ENCODE results near the gene MVD. TPM values are rescaled to one million over a fixed set of nuclear protein-coding genes. Genes with fewer than 3 reads are reported as not detected.
A peak's percentile ranks its signal among the peaks of the same experiment; 100 is the strongest.

The MVD gene
- polyA plus RNA-seq, 3 donors = 9.0 to 17.9 (median 12.2) TPM

- Mint-ChIP-seq H3K4me3 (no peak overlapping the region), H3K4me1 (peaks cover 11% of the 10 kb centered on the region)
Observed at GRCh38 chr16:88631920-88632586, 30.8 kb downstream of the MVD start.

GRCh38 chr16:88631384-88631783 lies 31.5 kb downstream of the MVD start:
- Mint-ChIP-seq H3K9me3 (no peaks in the 10 kb centered on the region), H3K36me3 (peaks cover 49 to 69% of the 10 kb centered on the region in 2 donors), H3K27ac (peak overlapping the region in 1 of 7 donors; percentile 13), H3K4me3 (no peak overlapping the region), H3K4me1 (peaks cover 10% of the 10 kb centered on the region), H3K27me3 (ENCODE audit: low read depth in 3 of 3) (peaks cover 13 to 28% (median 15%) of the 10 kb centered on the region in 3 donors)
- Histone ChIP-seq H2AFZ (ENCODE audit: insufficient read depth, low read depth, low read length, poor library complexity, severe bottlenecking) (no peak overlapping the region), H3K9me3 (replicated peaks in 1 of 2; ENCODE audit: control insufficient read depth in 1 of 2, insufficient read depth in 1 of 2, low read length in 2 of 2) (no peaks in the 10 kb centered on the region), H4K20me1 (ENCODE audit: insufficient read depth, low read length) (peaks cover 23% of the 10 kb centered on the region), H3K36me3 (replicated peaks in 1 of 2; ENCODE audit: control insufficient read depth in 1 of 2, insufficient read depth in 2 of 2, low read length in 2 of 2) (peaks cover 49 to 57% of the 10 kb centered on the region in 2 donors), H3K9ac (ENCODE audit: insufficient read depth, low read length, poor library complexity, severe bottlenecking) (no peak overlapping the region), H3K79me2 (ENCODE audit: insufficient read depth, low read length) (no peaks in the 10 kb centered on the region), H3K4me2 (replicated peaks; ENCODE audit: extremely low read depth, low read length, poor library complexity, severe bottlenecking) (no peak overlapping the region), H3K4me1 (ENCODE audit: control insufficient read depth in 1 of 2, insufficient read depth in 2 of 2, low read length in 2 of 2) (peaks cover 21 to 26% of the 10 kb centered on the region in 2 donors), H3K4me3 (replicated peaks in 1 of 3; ENCODE audit: low read depth in 2 of 3, low read length in 3 of 3) (no peak overlapping the region), H3K27me3 (ENCODE audit: control insufficient read depth in 2 of 2, insufficient read depth in 2 of 2, low read length in 2 of 2) (peaks cover 0 to 16% of the 10 kb centered on the region in 2 donors), H3K27ac (ENCODE audit: low read depth in 1 of 2, low read length in 2 of 2) (no peak overlapping the region)
- WGBS (ENCODE audit: insufficient coverage) = 79% methylated on average over 7 of the region's 16 CpGs
- TF ChIP-seq, protein P1, sequence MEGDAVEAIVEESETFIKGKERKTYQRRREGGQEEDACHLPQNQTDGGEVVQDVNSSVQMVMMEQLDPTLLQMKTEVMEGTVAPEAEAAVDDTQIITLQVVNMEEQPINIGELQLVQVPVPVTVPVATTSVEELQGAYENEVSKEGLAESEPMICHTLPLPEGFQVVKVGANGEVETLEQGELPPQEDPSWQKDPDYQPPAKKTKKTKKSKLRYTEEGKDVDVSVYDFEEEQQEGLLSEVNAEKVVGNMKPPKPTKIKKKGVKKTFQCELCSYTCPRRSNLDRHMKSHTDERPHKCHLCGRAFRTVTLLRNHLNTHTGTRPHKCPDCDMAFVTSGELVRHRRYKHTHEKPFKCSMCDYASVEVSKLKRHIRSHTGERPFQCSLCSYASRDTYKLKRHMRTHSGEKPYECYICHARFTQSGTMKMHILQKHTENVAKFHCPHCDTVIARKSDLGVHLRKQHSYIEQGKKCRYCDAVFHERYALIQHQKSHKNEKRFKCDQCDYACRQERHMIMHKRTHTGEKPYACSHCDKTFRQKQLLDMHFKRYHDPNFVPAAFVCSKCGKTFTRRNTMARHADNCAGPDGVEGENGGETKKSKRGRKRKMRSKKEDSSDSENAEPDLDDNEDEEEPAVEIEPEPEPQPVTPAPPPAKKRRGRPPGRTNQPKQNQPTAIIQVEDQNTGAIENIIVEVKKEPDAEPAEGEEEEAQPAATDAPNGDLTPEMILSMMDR (IDR thresholded peaks at IDR 0.05) = no peak
- intact Hi-C loops (cut with micrococcal nuclease) = loop anchor here in 1 of 2 donors (10.0 kb wide), 1 partner anchor 53 kb away; the partner anchor contains the start of gene SNAI3
- no peak for DNase-seq

More at GRCh38 chr16:88631920-88632586, 30.8 kb downstream of the MVD start:
- H3K4me2 ChIP-seq (replicated peaks; ENCODE audit: extremely low read depth, low read length, poor library complexity, severe bottlenecking) = no peak overlapping the region
- 95% methylated on average over 25 of the region's 30 CpGs for WGBS (ENCODE audit: insufficient coverage)
- no peaks in the 10 kb centered on the region for H3K79me2 ChIP-seq (ENCODE audit: insufficient read depth, low read length)
- no peak overlapping the region for H3K4me3 ChIP-seq (replicated peaks in 1 of 3; ENCODE audit: low read depth in 2 of 3, low read length in 3 of 3)
- intact Hi-C loops (cut with micrococcal nuclease) = loop anchor here in 1 of 2 donors (10.0 kb wide), 1 partner anchor 53 kb away; the partner anchor contains the start of gene SNAI3
- H2AFZ ChIP-seq (ENCODE audit: insufficient read depth, low read depth, low read length, poor library complexity, severe bottlenecking) = no peak overlapping the region
- peaks cover 42 to 51% of the 10 kb centered on the region in 2 donors for H3K36me3 ChIP-seq (replicated peaks in 1 of 2; ENCODE audit: control insufficient read depth in 1 of 2, insufficient read depth in 2 of 2, low read length in 2 of 2)
- DNase-seq = no peak
- H3K36me3 Mint-ChIP-seq = peaks cover 43 to 62% of the 10 kb centered on the region in 2 donors
- H3K27ac ChIP-seq (ENCODE audit: low read depth in 1 of 2, low read length in 2 of 2) = no peak overlapping the region
- peaks cover 0 to 18% of the 10 kb centered on the region in 2 donors for H3K27me3 ChIP-seq (ENCODE audit: control insufficient read depth in 2 of 2, insufficient read depth in 2 of 2, low read length in 2 of 2)
- peaks cover 15 to 34% (median 20%) of the 10 kb centered on the region in 3 donors for H3K27me3 Mint-ChIP-seq (ENCODE audit: low read depth in 3 of 3)
- H3K27ac Mint-ChIP-seq = no peak overlapping the region
- TF ChIP-seq, protein P1 (IDR thresholded peaks at IDR 0.05) = no peak
- H3K4me1 ChIP-seq (ENCODE audit: control insufficient read depth in 1 of 2, insufficient read depth in 2 of 2, low read length in 2 of 2) = peaks cover 21 to 26% of the 10 kb centered on the region in 2 donors
- H3K9me3 Mint-ChIP-seq = peaks cover 0 to 1% (median 0%) of the 10 kb centered on the region in 7 donors
- H4K20me1 ChIP-seq (ENCODE audit: insufficient read depth, low read length) = peaks cover 23% of the 10 kb centered on the region
- H3K9me3 ChIP-seq (replicated peaks in 1 of 2; ENCODE audit: control insufficient read depth in 1 of 2, insufficient read depth in 1 of 2, low read length in 2 of 2) = no peaks in the 10 kb centered on the region
- H3K9ac ChIP-seq (ENCODE audit: insufficient read depth, low read length, poor library complexity, severe bottlenecking) = no peak overlapping the region

All from CD14-positive monocyte (primary cell).